ENCODE results near the gene PLCL2. TPM values are rescaled to one million over a fixed set of nuclear protein-coding genes. Genes with fewer than 3 reads are reported as not detected.

PLCL2 gene
- total RNA-seq, 2 experiments from 2014 or later = 15.8 to 16.0 TPM

- ChIA-PET POLR2A (no interaction called here), CTCF (no interaction called here)
Measured at GRCh38 chr3:16987141-16987540, 102.4 kb downstream of the PLCL2 start.

GRCh38 chr3:16990163-16990562 is 105.4 kb downstream of the PLCL2 start:
- POLR2A ChIA-PET = no interaction called here
- CTCF ChIA-PET = no interaction called here

DNA sequence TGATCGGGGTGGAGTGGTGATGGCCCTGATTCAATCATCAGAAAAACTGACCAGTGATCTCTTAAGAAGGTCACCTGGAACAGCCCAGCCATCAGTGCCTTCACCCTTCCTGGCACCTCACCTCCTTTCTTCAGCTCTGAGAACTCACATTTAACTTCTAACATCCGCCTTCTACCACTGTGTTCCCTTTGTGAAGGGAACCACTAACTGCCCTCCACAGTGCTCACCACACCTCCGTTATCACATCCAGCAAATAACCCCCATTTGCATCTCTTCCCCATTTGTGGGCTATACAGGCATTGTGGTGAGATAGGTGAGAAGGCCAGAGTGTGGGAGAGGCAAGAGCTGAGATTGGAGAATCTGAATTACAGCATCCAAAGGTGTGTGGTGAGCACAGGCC is 107.4 kb downstream of the PLCL2 start:
- POLR2A ChIA-PET = interaction anchor here (0.6 kb wide), 1 partner anchor 108 kb away, joined by 7 read pairs; no protein-coding TSS in a partner anchor

DNA sequence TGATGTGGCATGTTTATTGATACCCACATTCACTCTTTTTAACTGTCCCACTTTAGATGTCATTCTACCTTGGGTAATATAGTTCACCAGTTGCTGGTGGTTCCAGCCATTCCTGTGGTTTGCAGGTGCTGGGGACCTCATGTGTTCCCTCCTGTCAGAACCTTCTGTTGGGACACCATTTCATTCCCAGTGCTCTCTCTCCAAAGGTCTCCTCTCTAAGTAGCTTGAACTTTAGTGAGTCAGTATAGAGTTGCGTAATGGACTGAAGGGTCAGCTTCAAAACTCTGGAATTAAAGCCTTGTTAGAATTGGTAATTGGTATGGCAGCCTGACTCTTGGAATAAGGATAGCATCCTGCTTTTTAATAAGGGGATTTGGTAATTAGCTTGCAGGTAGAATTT is 108.5 kb downstream of the PLCL2 start:
- CTCF ChIA-PET = no interaction called here
- POLR2A ChIA-PET = no interaction called here

More for the DNA sequence above, 107.4 kb downstream of the PLCL2 start:
- CTCF ChIA-PET = no interaction called here

- CTCF ChIA-PET = interaction anchor here (1.1 to 1.4 kb wide), 2 partner anchors 109 to 111 kb away, joined by 3 read pairs; partner anchors contain the start of gene PLCL2
- POLR2A ChIA-PET = no interaction called here
Measured at GRCh38 chr3:16994854-16995525, 110.2 kb downstream of the PLCL2 start.

DNA sequence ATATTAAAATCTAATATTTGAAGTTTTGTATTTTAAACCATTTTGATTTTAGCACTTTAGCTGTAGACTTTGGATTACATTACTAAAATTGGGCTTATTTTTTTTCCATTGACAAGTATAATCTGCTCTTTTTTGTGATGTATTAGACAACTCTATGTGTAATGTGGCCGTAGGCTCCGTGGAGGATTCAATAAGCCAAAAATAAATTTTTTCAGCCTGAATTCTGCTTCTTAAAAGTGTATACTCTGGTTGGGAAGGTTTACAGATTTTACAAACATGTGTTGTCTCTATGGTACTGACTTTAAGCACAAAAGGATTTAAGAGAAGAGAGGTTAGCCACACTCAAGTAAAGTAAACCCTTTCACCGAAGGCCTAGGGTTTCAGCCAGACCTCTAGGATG is 110.8 kb downstream of the PLCL2 start:
- POLR2A ChIA-PET = no interaction called here
- CTCF ChIA-PET = interaction anchor here (1.4 kb wide), 1 partner anchor 111 kb away, joined by 3 read pairs; the partner anchor contains the start of gene PLCL2

GRCh38 chr3:16998236-16998923 is 113.6 kb downstream of the PLCL2 start:
- CTCF ChIA-PET = no interaction called here
- POLR2A ChIA-PET = no interaction called here

- ChIA-PET CTCF (no interaction called here), POLR2A (no interaction called here)
Measured at GRCh38 chr3:16999161-16999560, 114.4 kb downstream of the PLCL2 start.

- ChIA-PET POLR2A (no interaction called here), CTCF (no interaction called here)
Measured at GRCh38 chr3:16999871-17000270, 115.1 kb downstream of the PLCL2 start.

DNA sequence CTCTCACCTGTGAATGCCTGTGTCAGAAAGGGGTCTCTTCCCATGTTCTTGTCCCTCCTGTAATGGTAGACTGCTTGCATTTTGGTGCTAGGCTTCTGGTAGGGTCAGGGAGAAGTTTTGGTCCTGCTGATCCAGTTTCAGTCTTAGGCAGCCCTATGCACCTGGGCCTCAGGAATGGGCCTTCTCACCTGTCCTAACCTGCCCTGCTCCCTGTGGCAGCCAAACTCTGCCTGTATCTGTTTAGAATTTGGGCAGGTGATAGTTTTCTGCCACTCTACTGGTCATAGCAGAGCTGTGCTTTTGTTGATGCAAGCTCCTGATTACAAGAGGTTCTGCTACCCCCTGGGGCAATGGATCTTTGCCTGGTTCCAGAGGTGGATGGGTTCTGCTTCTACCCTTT is 118.7 kb downstream of the PLCL2 start:
- ChIA-PET POLR2A (no interaction called here), CTCF (no interaction called here)

- CTCF ChIA-PET = interaction anchor here (1.4 kb wide), 1 partner anchor 16 kb away, joined by 3 read pairs; no protein-coding TSS in a partner anchor
- POLR2A ChIA-PET = no interaction called here
Measured at GRCh38 chr3:17006132-17006852, 121.5 kb downstream of the PLCL2 start.

GRCh38 chr3:17007284-17007683 is 122.5 kb downstream of the PLCL2 start:
- ChIA-PET POLR2A (no interaction called here), CTCF (no interaction called here)

DNA sequence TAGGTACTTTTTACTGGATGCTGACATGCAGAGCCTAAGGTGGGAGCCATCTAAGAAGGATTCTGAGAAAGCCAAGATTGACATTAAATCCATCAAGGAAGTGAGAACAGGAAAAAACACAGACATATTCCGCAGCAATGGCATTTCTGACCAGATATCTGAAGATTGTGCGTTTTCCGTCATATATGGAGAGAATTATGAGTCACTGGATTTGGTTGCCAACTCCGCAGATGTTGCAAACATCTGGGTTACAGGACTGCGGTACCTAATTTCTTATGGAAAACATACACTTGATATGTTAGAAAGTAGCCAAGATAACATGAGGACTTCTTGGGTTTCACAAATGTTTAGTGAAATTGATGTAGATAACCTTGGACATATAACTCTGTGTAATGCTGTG is 125.1 kb downstream of the PLCL2 start:
- POLR2A ChIA-PET = no interaction called here
- CTCF ChIA-PET = no interaction called here

DNA sequence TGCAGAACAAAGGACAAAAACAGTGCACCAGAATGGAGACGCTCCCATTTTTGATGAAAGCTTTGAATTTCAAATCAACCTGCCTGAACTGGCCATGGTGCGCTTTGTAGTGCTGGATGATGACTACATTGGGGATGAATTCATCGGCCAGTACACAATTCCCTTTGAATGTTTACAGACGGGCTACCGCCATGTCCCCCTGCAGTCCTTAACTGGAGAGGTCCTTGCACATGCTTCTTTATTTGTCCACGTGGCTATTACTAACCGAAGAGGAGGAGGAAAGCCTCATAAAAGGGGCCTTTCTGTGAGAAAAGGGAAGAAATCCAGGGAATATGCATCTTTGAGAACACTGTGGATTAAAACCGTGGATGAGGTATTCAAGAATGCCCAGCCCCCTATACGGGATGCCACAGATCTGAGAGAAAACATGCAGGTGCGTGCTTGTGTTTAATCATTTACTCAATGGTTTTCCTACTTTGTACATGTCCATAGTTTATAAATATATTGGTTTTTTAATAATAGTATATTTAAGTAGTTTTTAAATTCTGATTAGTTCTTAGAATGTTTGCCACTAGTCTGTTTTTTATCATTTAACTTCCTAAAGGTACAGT is 127.1 kb downstream of the PLCL2 start:
- CTCF ChIA-PET = no interaction called here

DNA sequence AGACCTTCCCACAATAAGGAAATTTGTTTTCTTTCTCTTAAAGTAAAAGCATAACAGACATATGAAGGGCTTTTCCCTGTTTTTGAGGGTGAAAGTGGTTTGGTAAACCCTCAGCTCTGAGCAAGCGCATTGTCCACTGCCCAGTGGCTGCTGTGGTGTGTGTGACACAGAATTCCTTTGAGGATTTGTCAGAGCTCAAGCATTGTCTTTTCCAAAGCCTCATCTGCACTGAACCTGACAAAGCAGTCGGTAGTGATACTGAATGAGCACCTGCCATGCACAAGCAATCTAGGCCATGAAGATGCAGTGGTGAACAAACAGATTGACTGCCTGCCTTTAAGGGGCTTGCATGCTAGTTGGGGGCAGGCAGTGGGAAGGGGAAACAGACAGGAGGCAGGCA is 128.3 kb downstream of the PLCL2 start:
- CTCF ChIA-PET = no interaction called here

More for the DNA sequence above, 127.1 kb downstream of the PLCL2 start:
- POLR2A ChIA-PET = no interaction called here

DNA sequence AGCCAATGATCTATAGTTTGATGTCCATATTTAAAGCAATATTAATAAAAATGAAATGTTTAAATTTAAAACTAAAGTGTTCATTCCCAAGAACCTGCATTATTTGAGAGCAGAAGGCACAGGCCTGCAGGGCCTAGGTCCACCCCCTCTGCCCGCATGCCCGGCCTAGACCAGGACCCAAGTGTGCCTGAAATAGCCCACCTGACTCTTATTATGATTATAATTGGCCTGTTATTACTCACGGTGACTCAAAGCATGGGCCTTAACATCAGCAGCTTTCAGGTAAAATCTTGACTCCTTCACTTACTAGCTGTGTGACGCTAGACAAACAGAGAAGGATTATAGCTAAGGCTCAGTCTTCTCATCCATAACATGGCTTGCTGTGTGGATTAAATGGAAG is 128.8 kb downstream of the PLCL2 start:
- ChIA-PET POLR2A (interaction anchor here (0.6 kb wide), 1 partner anchor 16 kb away, joined by 3 read pairs; no protein-coding TSS in a partner anchor), CTCF (no interaction called here)

More for the DNA sequence above, 128.3 kb downstream of the PLCL2 start:
- POLR2A ChIA-PET = interaction anchor here (0.6 kb wide), 1 partner anchor 16 kb away, joined by 3 read pairs; no protein-coding TSS in a partner anchor

- CTCF ChIA-PET = no interaction called here
Measured at GRCh38 chr3:17014284-17014683, 129.5 kb downstream of the PLCL2 start.

DNA sequence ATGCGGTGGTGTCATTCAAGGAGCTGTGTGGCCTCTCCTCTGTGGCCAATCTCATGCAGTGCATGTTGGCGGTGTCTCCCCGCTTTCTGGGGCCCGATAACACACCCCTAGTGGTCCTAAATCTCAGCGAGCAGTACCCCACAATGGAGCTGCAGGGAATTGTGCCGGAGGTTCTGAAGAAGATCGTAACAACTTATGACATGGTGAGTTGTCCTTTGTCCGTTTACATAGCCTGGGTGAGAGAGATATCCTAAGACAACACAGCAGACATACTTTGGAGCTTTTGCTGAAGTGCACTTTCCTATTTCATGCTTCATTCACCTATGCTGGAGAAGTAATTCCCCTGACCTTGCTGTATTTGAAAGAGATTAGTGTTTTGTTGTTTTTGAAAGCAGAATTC is 130.0 kb downstream of the PLCL2 start:
- POLR2A ChIA-PET = no interaction called here

More at GRCh38 chr3:17014284-17014683, 129.5 kb downstream of the PLCL2 start:
- POLR2A ChIA-PET = no interaction called here

DNA sequence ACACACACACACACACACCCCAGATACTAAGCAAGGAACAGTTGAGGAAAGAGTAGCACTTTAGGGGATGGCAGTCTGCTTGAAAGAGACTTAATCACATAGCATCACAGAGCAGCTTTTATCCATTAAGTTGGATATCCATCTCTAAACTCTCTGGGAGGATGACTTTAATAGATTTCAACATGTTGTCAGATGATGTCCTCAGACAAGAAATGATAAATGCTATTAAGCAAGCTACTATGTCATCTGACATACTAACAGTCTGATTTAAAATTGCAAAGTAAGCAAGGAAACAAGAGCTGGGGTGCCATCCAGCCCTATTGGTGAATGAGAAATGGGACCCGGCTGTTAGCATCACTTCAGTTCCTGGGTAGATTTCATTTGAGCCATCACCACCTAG is 136.9 kb downstream of the PLCL2 start:
- ChIA-PET CTCF (interaction anchor here (1.2 kb wide), 1 partner anchor 80 kb away, joined by 3 read pairs; no protein-coding TSS in a partner anchor), POLR2A (no interaction called here)

More for the DNA sequence above, 130.0 kb downstream of the PLCL2 start:
- CTCF ChIA-PET = no interaction called here

Data from activated CD8-positive, alpha-beta memory T cell treated with anti-CD3 and anti-CD28 coated beads for 36 hours (primary cell).